GM10248 (cell line): ENCODE results near the gene STK32C.

Experiments used
- CTCF ChIA-PET: fragments of 300-600 bp; sonication (Branson Sonifier 250); formaldehyde crosslinking; extraction: SDS; loops from one replicate; lab custom pipeline; 2021; ENCODE audit warnings: antibody characterized with exemption; lab: Yijun Ruan, JAX
- POLR2A ChIA-PET: fragments of 350-650 bp; sonication (Branson Sonifier 250); formaldehyde crosslinking; extraction: SDS; loops from one replicate; lab custom pipeline; 2020; ENCODE audit warnings: antibody characterized with exemption; lab: Yijun Ruan, JAX
- DNase-seq: peaks from one replicate; pipeline ENCODE4 v3.0.0; 2012; ENCODE audit errors: extremely low spot score
- CTCF ChIP-seq: IDR thresholded peaks from 2 replicates; pipeline ENCODE4 v1.5.1; 2012; ENCODE audit warnings: mild to moderate bottlenecking, low read depth; ENCODE audit errors: extremely low read depth, missing control alignments, control extremely low read depth

The STK32C gene

GRCh38 chr10:132176623-132177500 lies 130.9 kb downstream of the STK32C start:
- ChIA-PET CTCF (interaction anchor here (1.5 kb wide), 1 partner anchor 11 kb away, joined by 6 read pairs; no protein-coding TSS in a partner anchor), POLR2A (no interaction called here)
- TF ChIP-seq CTCF: no peak
- no peak for DNase-seq

GRCh38 chr10:132175907-132176581 lies 131.7 kb downstream of the STK32C start:
- TF ChIP-seq CTCF: no peak
- POLR2A ChIA-PET: no interaction called here
- CTCF ChIA-PET: interaction anchor here (1.5 kb wide), 1 partner anchor 12 kb away, joined by 6 read pairs; no protein-coding TSS in a partner anchor
- no peak for DNase-seq

- TF ChIP-seq CTCF: no peak
- ChIA-PET CTCF (interaction anchor here (1.5 kb wide), 1 partner anchor 13 kb away, joined by 6 read pairs; no protein-coding TSS in a partner anchor), POLR2A (no interaction called here)
- DNase-seq: no peak
These were observed 132.3 kb downstream of the STK32C start for GRCh38 chr10:132175408-132175807.

- ChIA-PET CTCF (no interaction called here), POLR2A (no interaction called here)
- no peak for DNase-seq
- TF ChIP-seq CTCF: no peak
These were observed 133.5 kb downstream of the STK32C start for GRCh38 chr10:132174237-132174636.

GRCh38 chr10:132173185-132173584 lies 134.6 kb downstream of the STK32C start:
- ChIA-PET POLR2A (no interaction called here), CTCF (no interaction called here)
- DNase-seq: no peak
- no peak for TF ChIP-seq CTCF
